Inflammatory macrophage treated with lipopolysaccharide for 4 hours (primary cell): Measurements from ENCODE around the gene TMEM272.

Source experiments
- DNase-seq: peaks from one replicate; pipeline ENCODE4 v3.0.0-alpha.2; 2020

The TMEM272 gene

GRCh38 chr13:51849145-51850101, 4.4 kb upstream of the TMEM272 start:
- DNase-seq: peak; percentile 59

- DNase-seq: no peak
These were observed 3.7 kb upstream of the TMEM272 start for GRCh38 chr13:51848674-51849073.

- DNase-seq: no peak
These were observed 1.8 kb upstream of the TMEM272 start for GRCh38 chr13:51846756-51847155.

GRCh38 chr13:51845574-51846318, 769 bp upstream of the TMEM272 start:
- DNase-seq: no peak

- DNase-seq: no peak
These were observed 1.4 kb downstream of the TMEM272 start for GRCh38 chr13:51843529-51843928.

GRCh38 chr13:51841732-51842131, 3.2 kb downstream of the TMEM272 start:
- DNase-seq: no peak

- DNase-seq: no peak
These were observed 4.1 kb downstream of the TMEM272 start for GRCh38 chr13:51840917-51841316.

GRCh38 chr13:51839711-51840540, 5.1 kb downstream of the TMEM272 start:
- DNase-seq: no peak

- no peak for DNase-seq
These were observed 6.6 kb downstream of the TMEM272 start for GRCh38 chr13:51838240-51838846.

- DNase-seq: no peak
These were observed 8.0 kb downstream of the TMEM272 start for GRCh38 chr13:51837016-51837415.

GRCh38 chr13:51834581-51835171, 10.3 kb downstream of the TMEM272 start:
- no peak for DNase-seq

- no peak for DNase-seq
These were observed 11.0 kb downstream of the TMEM272 start for GRCh38 chr13:51833980-51834379.

- peak; percentile 80 for DNase-seq
These were observed 12.4 kb downstream of the TMEM272 start for GRCh38 chr13:51832471-51833152.

- no peak for DNase-seq
These were observed 13.5 kb downstream of the TMEM272 start for GRCh38 chr13:51831519-51831918.

GRCh38 chr13:51829568-51829899, 15.4 kb downstream of the TMEM272 start:
- DNase-seq: no peak

GRCh38 chr13:51828730-51829567, 16.0 kb downstream of the TMEM272 start:
- DNase-seq: peak; percentile 79

GRCh38 chr13:51827254-51827653, 17.7 kb downstream of the TMEM272 start:
- DNase-seq: peak; percentile 75

- DNase-seq: peak; percentile 44
These were observed 18.4 kb downstream of the TMEM272 start for GRCh38 chr13:51826606-51827005.

GRCh38 chr13:51825681-51826254, 19.2 kb downstream of the TMEM272 start:
- no peak for DNase-seq

- peak; percentile 94 for DNase-seq
These were observed 19.8 kb downstream of the TMEM272 start for GRCh38 chr13:51825165-51825592.
